ENCODE results near the gene ATXN10.
"Not testable (repeated sequence)": the region's sequence is repeated elsewhere in the genome, so short reads cannot be mapped to it uniquely, and the experiment has no call there.

ATXN10 gene

GRCh38 chr22:45714390-45714789, 42.8 kb downstream of the ATXN10 start:
- DNase-seq = not testable (repeated sequence)

DNA sequence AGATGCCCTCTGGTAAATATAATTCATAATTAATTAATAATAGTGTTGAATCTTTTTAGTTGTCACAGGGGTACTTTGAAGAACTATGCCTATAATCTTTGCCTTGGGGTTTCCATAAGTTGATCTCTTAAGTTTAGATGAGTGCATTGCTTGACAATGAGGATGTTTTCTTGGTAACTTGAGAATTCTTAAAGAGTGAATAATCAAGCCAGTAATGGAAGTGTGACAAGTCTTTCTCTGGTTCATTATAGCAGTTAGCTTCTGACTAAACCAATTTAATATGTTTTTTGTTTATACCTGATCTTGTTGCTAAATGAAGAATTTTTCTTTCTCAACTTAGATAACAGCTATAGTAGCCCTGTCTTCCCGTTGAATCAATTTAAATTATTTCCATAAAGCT, 46.2 kb downstream of the ATXN10 start:
- DNase-seq = no peak

- no peak for DNase-seq
These were observed 46.8 kb downstream of the ATXN10 start for GRCh38 chr22:45718391-45718790.

DNA sequence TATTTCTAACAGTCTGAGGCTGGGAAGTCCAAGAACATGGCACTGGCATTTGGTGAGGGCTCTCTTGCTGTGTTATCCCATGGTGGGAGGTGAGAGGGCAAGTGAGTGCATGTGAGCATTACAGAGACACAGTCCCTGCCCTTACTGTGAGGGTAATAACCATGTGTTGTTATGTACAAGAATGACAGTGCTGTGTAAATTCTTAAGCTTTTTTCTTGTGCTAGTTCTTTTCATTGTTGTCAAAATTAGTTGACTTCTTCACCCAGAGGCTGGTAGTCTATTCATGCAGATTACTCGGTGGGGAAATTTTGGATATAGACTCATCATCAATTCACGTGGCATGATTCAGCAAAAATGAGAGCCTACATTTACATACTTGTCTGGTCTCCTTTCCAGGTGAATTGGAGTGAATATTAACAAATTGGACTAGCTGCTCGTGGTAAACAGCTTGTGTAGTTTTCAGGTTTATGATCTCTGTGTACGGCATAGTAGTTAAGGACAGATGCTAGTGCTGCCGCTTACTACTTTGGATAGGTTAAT, 49.3 kb downstream of the ATXN10 start:
- DNase-seq = no peak

DNA sequence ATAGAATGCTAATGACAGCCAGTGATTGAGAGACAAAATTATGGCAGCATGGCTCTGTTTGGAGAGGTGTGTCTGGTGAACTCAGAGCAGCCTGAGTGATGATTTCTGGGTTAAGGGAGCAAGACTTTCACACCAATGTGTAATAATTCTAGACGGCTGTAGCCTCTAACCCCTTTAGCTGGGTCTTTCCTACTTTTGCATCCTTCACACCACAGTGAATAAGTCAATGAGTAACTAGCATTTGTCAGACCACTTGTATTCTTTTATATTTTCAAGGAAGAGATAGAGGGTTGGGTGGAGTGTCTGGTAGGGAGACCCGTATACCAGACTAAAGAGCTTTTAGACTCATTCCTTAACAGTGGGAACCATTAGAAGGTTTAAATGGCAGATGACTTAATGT, 50.4 kb downstream of the ATXN10 start:
- no peak for DNase-seq

DNA sequence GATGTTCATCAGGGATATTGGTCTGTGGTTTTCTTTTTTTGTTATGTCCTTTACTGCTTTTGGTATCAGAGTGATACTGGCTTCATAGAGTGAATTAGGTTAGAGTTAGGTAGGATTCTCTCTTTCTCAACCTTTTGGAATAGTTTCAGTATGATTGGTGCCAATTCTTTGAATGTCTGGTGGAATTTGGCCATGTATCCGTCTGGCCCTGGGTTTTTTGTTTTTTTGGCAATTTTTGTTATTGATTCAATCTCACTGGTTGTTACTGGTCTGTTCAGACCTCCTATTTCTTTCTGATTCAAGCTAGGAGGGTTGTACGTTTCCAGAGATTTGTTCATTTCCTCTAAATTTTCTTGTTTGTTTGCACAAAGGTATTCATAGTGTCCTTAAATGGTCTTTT, 54.4 kb downstream of the ATXN10 start:
- DNase-seq = no peak

GRCh38 chr22:45731041-45731797, 59.6 kb downstream of the ATXN10 start:
- DNase-seq = no peak

- DNase-seq = no peak
These were observed 60.3 kb downstream of the ATXN10 start for GRCh38 chr22:45731798-45732495.

DNA sequence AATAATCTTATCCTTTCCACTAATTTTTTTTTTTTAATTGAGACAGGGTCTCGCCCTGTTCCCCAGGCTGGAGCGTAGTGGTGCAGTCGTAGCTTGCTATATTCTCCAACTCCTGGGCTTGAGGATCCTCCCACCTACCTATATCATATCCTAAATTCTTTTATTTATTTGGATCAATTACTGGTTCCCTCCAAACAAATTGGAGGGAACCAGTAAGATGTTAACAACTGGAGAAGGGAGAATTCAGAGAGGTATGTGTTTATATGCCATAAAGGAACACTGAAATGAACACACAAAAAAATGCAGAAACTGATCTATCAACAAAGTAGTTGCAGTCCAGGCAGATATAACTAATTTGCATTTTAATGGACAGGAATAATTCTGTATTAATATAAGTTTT, 63.6 kb downstream of the ATXN10 start:
- DNase-seq = no peak

DNA sequence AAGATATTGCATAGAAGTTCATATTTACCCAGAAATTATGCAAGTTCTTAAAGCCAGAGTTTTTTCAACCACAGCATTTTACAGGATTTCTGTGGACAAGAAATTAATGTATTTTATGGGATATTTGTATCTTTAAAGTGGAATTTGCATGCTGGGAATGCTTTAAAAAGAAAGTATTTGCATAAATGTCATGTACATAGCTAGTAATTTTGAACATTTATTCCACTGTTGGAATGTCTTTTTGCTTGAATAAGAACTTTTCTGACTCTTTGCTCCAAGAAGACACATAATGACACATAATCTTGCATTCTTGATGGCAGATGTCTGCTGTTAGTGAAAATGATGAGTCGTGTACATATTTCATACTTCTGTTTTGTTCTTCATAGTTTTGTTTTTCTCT, 66.6 kb downstream of the ATXN10 start:
- no peak for DNase-seq

- DNase-seq = no peak
These were observed 68.6 kb downstream of the ATXN10 start for GRCh38 chr22:45740236-45740635.

DNA sequence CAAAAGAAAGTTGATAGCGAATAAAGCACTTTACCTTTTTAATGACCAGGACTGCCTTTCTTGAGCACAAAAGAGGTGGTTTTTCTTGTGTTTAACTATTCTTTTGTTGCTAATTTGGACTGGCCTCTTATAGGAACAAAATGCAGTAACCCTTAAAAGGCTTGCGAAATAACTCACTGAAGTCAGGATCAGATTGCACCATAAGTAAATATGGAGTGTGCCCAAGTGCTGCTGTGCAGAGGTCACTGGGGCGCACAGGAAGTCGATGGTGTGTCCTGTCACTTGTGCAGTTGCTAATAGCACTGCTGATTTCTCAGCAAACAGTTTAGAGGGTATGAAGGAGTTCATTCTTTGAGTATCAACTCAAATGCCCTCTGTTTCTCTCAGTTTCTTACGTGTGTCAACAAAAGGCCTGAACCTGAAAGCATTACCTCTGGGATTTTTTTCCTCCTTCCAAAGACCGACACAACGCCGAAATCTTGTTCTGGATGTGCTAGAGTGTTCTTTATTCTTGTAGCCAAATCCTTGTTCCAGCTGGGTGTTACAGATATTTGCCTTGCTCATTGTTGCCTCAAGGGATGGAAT, 71.3 kb downstream of the ATXN10 start:
- DNase-seq = no peak

DNA sequence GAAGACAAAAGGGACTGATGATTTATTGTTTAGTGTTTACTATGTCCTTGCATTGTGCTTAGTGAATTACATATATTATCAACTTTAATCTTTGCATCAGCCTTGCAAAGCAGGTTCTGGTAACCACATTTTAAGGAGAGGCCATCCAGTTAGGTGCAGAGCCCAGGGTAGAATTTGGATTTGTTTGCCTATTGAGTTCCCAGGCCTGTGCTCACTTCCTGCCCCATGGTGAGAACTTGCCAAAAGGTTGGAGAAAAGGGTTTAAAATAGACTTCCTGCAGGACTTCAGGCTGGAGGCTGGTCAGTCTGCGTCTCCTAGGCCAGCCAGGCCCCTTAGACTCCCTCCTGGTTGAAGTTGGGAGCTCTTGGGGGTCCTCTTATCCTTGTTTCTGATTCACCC, 72.1 kb downstream of the ATXN10 start:
- DNase-seq = no peak

DNA sequence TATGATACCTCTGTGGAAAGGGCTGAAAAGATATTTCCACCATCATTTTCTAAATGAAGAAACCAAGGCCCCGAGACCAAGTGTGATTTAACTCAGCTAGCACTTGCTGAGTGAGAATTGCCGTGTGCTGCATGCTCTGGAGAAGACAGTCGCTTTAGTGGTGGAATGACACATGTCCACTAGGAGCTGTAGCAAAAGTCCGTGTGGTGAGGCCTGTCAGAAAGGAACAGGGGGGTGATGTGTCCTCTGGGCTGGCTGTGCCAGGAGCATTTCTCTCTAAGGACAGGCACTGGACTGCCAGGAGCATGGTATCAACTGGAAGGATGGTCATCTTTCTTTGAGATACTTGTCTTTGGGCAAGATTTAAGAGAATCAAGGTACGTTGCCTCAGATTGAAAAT, 72.8 kb downstream of the ATXN10 start:
- no peak for DNase-seq

- DNase-seq = no peak
These were observed 79.0 kb downstream of the ATXN10 start for GRCh38 chr22:45750626-45751025.

DNA sequence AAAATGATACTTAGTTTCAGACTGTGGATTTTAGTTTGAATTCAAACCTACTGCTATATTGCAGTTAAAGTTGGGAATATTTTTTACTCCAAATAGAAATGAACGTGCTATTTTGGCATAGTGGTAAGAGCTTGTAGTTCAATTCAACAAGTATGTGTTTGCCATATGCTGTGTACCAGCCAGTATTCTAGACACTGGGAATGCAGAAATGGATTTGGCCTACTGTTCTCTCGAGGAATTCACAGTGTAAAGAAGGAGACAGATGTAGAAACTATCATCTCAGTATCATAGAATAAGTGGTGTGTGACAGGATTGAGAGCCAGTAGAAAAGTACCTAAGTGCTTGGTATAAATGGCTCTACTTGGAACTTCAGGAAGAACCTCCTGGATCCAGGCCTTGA, 80.4 kb downstream of the ATXN10 start:
- no peak for DNase-seq

DNA sequence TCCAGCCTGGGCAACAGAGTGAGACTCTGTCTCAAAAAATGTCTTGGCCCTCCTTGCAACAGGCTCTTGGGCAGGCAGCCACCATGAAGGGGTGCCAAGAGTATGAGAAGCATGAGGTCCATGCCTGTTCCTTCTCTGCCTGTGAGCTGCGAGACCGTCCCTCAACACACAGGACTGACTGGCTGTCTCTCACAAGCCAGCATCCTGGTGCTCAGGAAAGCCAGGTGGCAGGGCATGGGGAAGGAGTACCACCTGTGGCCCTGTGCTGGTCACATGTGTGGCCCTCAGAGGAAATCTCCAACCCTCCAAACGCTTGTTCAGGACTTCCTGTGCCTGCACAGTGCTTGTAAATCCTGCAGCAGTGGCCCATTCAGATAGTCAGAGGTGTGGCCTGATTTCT, 83.2 kb downstream of the ATXN10 start:
- no peak for DNase-seq

DNA sequence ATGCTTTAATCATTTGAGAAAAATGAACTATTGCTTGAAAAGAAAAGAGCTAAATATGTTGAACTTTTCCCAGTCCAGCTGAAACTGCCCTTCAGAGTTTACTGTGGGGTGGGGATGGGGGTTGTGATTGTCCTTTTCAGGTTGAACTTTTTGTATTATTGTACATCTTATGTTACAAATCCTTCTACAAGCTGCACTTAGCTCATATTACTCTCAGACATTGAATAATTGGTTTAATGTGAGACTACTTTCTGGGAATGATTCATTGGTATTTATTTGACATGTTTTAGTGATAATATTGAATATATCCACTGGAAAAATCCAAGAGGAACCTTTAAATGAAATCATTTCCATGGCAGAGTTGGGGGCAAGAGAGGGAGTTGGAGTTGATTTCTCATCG, 84.9 kb downstream of the ATXN10 start:
- no peak for DNase-seq

GRCh38 chr22:45757068-45757467, 85.4 kb downstream of the ATXN10 start:
- DNase-seq = no peak

GRCh38 chr22:45757936-45758335, 86.3 kb downstream of the ATXN10 start:
- no peak for DNase-seq

GRCh38 chr22:45758603-45759002, 87.0 kb downstream of the ATXN10 start:
- no peak for DNase-seq

GRCh38 chr22:45760682-45761081, 89.0 kb downstream of the ATXN10 start:
- no peak for DNase-seq

GRCh38 chr22:45762545-45763235, 91.1 kb downstream of the ATXN10 start:
- no peak for DNase-seq

Data from stimulated activated CD4-positive, alpha-beta T cell treated with anti-CD3 and anti-CD28 coated beads, Interleukin-4, amount 100 ng/mL, for 24 hours (primary cell).